ENCODE data around the gene SLC26A6. TPM values are rescaled to one million over a fixed set of nuclear protein-coding genes. Genes with fewer than 3 reads are reported as not detected.

Gene SLC26A6
- total RNA-seq, 1 experiment from 2014 or later = 58.9 TPM

GRCh38 chr3:48648188-48648850 is 13.1 kb upstream of the SLC26A6 start:
- DNase-seq (ENCODE audit: low spot score) (no peak), ATAC-seq (no peak)
- no peak overlapping the region for H3K4me3 Mint-ChIP-seq
- no peaks in the 10 kb centered on the region for H3K27me3 Mint-ChIP-seq (ENCODE audit: low read depth)
- no peak for TF ChIP-seq CREB1 (CRISPR knock-in tag; IDR thresholded peaks at IDR 0.05)
- TF ChIP-seq ZNF423 (CRISPR knock-in tag; IDR thresholded peaks at IDR 0.05) = no peak
- TF ChIP-seq, protein P1, sequence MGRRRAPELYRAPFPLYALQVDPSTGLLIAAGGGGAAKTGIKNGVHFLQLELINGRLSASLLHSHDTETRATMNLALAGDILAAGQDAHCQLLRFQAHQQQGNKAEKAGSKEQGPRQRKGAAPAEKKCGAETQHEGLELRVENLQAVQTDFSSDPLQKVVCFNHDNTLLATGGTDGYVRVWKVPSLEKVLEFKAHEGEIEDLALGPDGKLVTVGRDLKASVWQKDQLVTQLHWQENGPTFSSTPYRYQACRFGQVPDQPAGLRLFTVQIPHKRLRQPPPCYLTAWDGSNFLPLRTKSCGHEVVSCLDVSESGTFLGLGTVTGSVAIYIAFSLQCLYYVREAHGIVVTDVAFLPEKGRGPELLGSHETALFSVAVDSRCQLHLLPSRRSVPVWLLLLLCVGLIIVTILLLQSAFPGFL (CRISPR knock-in tag; IDR thresholded peaks at IDR 0.05; ENCODE audit: borderline replicate concordance) = no peak
- TF ChIP-seq, protein P2, sequence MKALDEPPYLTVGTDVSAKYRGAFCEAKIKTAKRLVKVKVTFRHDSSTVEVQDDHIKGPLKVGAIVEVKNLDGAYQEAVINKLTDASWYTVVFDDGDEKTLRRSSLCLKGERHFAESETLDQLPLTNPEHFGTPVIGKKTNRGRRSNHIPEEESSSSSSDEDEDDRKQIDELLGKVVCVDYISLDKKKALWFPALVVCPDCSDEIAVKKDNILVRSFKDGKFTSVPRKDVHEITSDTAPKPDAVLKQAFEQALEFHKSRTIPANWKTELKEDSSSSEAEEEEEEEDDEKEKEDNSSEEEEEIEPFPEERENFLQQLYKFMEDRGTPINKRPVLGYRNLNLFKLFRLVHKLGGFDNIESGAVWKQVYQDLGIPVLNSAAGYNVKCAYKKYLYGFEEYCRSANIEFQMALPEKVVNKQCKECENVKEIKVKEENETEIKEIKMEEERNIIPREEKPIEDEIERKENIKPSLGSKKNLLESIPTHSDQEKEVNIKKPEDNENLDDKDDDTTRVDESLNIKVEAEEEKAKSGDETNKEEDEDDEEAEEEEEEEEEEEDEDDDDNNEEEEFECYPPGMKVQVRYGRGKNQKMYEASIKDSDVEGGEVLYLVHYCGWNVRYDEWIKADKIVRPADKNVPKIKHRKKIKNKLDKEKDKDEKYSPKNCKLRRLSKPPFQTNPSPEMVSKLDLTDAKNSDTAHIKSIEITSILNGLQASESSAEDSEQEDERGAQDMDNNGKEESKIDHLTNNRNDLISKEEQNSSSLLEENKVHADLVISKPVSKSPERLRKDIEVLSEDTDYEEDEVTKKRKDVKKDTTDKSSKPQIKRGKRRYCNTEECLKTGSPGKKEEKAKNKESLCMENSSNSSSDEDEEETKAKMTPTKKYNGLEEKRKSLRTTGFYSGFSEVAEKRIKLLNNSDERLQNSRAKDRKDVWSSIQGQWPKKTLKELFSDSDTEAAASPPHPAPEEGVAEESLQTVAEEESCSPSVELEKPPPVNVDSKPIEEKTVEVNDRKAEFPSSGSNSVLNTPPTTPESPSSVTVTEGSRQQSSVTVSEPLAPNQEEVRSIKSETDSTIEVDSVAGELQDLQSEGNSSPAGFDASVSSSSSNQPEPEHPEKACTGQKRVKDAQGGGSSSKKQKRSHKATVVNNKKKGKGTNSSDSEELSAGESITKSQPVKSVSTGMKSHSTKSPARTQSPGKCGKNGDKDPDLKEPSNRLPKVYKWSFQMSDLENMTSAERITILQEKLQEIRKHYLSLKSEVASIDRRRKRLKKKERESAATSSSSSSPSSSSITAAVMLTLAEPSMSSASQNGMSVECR (CRISPR knock-in tag; IDR thresholded peaks at IDR 0.05; ENCODE audit: borderline replicate concordance) = no peak
- TF ChIP-seq GTF2I (CRISPR knock-in tag; conservative IDR thresholded peaks at IDR 0.05) = no peak
- TF ChIP-seq ATF1 (CRISPR knock-in tag; IDR thresholded peaks at IDR 0.05) = no peak
- ChIA-PET CTCF (interaction anchor here (2.9 kb wide), 1 partner anchor 13 kb away, joined by 10 read pairs; the partner anchor contains the start of gene SLC26A6), POLR2A (no interaction called here)
- H3K4me1 Mint-ChIP-seq = no peaks in the 10 kb centered on the region
- H3K9me3 Mint-ChIP-seq = no peaks in the 10 kb centered on the region
- H3K36me3 Mint-ChIP-seq = peaks cover 21% of the 10 kb centered on the region
- H3K27ac Mint-ChIP-seq = no peak overlapping the region

- ATAC-seq (no peak), DNase-seq (ENCODE audit: low spot score) (no peak)
- Mint-ChIP-seq H3K27me3 (ENCODE audit: low read depth) (no peaks in the 10 kb centered on the region), H3K36me3 (peaks cover 19% of the 10 kb centered on the region), H3K4me1 (no peaks in the 10 kb centered on the region), H3K9me3 (no peaks in the 10 kb centered on the region), H3K4me3 (no peak overlapping the region), H3K27ac (no peak overlapping the region)
- TF ChIP-seq GRHL2 (CRISPR knock-in tag; IDR thresholded peaks at IDR 0.05; ENCODE audit: insufficient replicate concordance, severe bottlenecking) = no peak
- no peak for TF ChIP-seq ZNF317 (CRISPR knock-in tag; IDR thresholded peaks at IDR 0.05; ENCODE audit: borderline replicate concordance, low read depth)
- no peak for TF ChIP-seq CBFB (CRISPR knock-in tag; IDR thresholded peaks at IDR 0.05; ENCODE audit: low read depth)
- TF ChIP-seq ZNF416 (CRISPR knock-in tag; IDR thresholded peaks at IDR 0.05) = no peak
- POLR2A ChIA-PET = no interaction called here
- CTCF ChIA-PET = interaction anchor here (2.9 kb wide), 1 partner anchor 12 kb away, joined by 10 read pairs; the partner anchor contains the start of gene SLC26A6
Measured at GRCh38 chr3:48647714-48648113, 12.5 kb upstream of the SLC26A6 start.

DNA sequence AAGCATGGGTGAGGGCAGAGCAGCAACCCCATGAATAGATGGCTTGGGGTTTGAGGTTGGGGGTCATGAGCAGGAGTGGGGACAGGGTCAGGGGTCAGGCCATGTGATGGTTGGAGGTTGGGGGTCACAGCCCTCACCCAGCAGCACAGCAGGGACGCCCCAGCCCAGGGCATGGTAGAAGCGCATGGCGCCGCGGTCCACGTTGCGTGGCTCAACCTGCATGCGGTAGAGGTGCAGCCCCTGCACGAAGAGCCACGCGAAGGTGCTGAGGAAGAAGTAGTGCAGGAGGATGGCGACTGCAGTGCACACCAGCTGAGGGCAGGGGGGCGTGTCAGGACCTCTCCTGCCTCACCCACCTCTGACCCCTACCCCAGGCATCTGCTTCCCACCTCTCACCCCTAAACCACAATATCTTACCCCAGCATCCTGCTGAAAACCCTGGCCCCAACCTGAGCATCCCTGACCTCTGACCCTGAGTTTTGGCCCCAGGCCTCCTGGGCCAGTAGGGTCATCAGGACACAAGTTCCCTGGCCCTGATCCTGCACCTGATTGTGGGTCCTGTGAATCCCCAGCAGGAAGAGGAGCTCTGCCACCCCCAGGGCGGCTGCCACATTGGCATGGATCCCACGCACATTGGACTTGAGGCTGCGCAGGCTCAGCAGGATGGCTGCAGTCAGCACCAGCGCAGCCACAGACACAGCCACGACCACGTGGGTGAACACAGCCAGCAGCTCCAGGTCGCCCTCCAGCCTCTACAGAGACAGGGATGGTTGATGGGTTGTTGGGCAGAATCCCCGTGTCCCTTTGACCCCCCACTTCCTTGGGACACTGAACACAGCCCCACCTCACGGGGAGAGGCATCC is 9.9 kb upstream of the SLC26A6 start:
- no peak for ATAC-seq
- Mint-ChIP-seq H3K36me3 (peaks cover 28% of the 10 kb centered on the region), H3K9me3 (no peaks in the 10 kb centered on the region), H3K4me1 (no peaks in the 10 kb centered on the region), H3K4me3 (no peak overlapping the region), H3K27ac (no peak overlapping the region), H3K27me3 (ENCODE audit: low read depth) (no peaks in the 10 kb centered on the region)
- CTCF ChIA-PET = interaction anchor here (1.4 kb wide), 1 partner anchor 9 kb away, joined by 6 read pairs; the partner anchor contains the start of gene SLC26A6
- POLR2A ChIA-PET = no interaction called here
- no peak for DNase-seq (ENCODE audit: low spot score)
- TF ChIP-seq STAT6 (CRISPR knock-in tag; conservative IDR thresholded peaks at IDR 0.05; ENCODE audit: low read depth) = no peak
- no peak for TF ChIP-seq AR (CRISPR knock-in tag; IDR thresholded peaks at IDR 0.05)
- no peak for TF ChIP-seq ZNF512 (CRISPR knock-in tag; IDR thresholded peaks at IDR 0.05; ENCODE audit: borderline replicate concordance)
- TF ChIP-seq, protein P3, sequence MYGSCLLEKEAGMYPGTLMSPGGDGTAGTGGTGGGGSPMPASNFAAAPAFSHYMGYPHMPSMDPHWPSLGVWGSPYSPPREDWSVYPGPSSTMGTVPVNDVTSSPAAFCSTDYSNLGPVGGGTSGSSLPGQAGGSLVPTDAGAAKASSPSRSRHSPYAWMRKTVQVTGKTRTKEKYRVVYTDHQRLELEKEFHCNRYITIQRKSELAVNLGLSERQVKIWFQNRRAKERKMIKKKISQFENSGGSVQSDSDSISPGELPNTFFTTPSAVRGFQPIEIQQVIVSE (CRISPR knock-in tag; IDR thresholded peaks at IDR 0.05; ENCODE audit: borderline replicate concordance) = no peak
- no peak for TF ChIP-seq ZNF396 (CRISPR knock-in tag; IDR thresholded peaks at IDR 0.05; ENCODE audit: borderline replicate concordance)

Data from WTC11 (cell line).